NCI-H2029 (cell line): ENCODE measurements around the gene SHISAL2A.
"Not testable (repeated sequence)": the region's sequence is repeated elsewhere in the genome, so short reads cannot be mapped to it uniquely, and the experiment has no call there.

Experiments
- DNase-seq: peaks from one replicate; lab custom pipeline; 2025; lab: John Stamatoyannopoulos, UW

Gene SHISAL2A

DNA sequence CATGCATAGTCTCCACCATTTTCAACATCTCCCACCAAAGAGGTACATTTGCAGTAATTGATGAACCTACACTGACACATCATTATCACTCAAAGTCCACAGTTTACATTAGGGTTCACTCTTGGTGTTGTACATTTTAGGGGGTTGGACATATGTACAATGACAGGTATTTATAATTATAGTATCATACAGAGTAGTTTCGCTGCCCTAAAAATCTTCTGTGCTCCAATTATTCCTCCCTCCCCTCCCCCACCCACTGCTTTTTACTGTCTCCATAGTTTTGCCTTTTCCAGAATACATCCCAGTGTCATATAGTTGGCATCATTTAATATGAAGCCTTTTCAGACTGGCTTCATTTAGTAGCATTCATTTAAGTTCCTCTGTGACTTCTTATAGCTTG, 51.6 kb downstream of the SHISAL2A start:
- DNase-seq = no peak

DNA sequence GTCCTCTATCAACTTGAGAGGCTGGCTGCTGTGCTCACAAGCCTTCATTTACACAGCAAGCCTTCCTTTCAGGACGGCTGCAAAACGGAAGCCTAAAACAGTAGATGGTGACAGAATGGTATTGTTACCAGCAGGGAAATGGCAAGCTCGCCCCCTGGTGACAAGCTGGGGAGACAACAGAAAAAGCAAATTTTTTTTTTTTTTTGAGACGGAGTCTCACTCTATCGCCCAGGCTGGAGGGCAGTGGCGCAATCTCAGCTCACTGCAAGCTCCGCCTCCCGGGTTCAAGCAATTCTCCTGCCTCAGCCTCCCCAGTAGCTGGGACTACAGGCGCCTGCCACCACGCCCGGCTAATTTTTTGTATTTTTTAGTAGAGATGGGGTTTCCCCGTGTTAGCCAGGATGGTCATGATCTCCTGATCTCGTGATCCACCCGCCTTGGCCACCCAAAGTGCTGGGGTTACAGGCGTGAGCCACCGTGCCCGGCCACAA, 53.3 kb downstream of the SHISAL2A start:
- peak; percentile 63 for DNase-seq

DNA sequence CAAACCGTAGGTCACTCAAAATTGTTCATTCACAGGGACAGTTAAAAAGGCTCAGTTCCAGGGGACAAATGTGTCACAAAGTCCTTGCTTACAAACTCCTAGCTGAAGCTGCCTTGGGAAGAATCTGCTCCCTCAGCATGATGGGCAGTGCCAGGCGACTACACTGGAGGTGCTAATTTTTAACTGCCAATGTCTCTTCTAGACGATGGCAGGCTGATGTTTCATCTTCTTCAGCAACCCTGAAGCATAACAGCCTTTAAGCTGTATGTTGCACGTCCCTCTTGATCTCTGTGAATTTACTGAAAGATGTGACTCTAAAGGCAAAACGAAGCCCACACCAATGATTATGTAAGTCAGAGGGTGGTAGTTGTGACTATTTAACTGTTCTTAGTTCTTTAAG, 53.9 kb downstream of the SHISAL2A start:
- DNase-seq = no peak

DNA sequence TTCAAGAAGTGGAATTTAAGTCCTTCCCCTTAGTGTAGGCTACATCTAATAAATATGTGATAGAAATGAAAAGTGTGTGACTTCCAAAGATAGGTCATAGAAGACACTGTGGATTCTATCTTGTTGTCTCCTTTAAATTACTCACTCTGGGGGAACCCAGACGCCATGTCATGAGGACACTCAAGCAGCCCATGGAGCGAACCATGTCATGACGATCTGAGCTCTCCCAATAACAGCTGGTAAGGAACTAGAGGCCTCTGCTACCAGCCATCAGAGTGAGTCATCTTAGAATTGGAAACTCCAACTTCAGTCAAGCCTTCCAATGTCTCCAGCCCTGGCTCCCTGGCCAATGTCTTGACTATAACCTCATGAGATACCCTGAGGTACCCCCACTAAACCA, 58.9 kb downstream of the SHISAL2A start:
- no peak for DNase-seq

DNA sequence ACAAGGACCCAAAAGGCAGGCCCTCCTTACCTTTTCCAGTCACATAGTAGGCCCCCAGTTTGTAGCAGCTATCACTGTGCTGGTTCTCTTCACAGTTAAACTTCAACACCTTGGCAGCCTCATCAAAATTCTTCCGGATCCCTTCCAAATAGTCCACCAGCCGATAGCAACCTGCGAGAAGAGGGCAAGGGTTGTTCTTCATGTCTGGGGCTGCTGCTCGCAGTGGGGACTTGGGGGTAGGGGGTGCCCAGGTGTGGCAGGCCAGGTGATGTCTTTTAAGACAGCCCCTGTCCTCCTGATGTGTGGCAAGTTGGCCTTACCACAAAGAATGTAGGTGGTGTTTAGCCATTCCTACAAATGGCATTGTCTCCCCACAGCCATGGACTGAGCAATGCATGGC, 59.7 kb downstream of the SHISAL2A start:
- DNase-seq = no peak

DNA sequence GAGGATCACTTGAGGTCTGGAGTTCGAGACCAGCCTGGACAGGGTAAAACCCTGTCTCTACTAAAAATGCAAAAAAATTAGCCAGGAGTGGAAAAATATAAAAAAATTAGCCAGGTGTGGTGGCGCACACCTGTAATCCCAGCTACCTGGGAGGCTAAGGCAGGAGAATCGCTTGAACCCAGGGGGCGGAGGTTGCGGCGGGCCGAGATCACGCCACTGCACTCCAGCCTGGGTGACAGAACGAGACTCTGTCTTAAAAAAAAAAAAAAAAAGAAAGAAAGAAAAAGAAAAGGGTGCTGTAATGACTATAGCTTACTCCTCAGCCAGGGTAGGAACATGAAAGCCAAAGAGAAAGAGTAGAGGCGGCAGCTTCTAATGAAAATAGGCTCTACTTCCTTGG, 60.4 kb downstream of the SHISAL2A start:
- not testable (repeated sequence) for DNase-seq

DNA sequence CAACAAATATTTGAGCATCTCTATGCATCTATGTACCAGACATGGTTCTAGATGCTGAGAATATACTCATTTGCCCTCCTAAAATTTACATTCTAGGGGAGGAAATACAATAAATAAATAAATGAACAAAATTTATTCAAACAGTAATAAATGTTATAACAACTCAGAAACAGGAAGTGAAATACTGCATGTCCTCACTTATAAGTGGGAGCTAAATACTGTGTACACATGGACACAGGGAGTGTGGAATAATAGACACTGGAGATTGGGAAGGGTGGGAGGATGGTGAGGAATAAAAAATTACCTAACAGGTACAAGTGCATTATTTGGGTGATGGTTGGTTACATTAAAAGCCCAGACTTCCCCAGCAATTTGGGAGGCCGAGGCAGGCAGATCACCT, 60.9 kb downstream of the SHISAL2A start:
- DNase-seq = no peak

DNA sequence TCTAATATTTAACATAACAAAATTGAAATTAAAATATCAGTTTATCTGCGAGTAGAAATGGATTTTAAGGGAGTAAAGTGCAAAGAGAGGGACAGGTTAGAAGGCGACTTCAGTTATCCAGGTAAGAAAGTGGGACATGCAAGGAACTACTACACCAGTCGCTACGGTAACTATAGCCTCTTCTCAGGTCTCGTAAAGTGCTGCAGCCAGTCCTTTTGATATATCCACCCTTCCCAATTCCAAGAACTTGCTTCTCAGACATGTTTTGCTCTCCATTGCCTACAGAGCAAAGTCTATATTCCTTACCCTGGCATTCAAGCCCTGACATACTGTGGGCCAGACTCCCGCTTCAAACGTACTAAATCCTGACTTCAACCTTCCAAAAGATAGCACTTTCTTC, 62.7 kb downstream of the SHISAL2A start:
- no peak for DNase-seq

DNA sequence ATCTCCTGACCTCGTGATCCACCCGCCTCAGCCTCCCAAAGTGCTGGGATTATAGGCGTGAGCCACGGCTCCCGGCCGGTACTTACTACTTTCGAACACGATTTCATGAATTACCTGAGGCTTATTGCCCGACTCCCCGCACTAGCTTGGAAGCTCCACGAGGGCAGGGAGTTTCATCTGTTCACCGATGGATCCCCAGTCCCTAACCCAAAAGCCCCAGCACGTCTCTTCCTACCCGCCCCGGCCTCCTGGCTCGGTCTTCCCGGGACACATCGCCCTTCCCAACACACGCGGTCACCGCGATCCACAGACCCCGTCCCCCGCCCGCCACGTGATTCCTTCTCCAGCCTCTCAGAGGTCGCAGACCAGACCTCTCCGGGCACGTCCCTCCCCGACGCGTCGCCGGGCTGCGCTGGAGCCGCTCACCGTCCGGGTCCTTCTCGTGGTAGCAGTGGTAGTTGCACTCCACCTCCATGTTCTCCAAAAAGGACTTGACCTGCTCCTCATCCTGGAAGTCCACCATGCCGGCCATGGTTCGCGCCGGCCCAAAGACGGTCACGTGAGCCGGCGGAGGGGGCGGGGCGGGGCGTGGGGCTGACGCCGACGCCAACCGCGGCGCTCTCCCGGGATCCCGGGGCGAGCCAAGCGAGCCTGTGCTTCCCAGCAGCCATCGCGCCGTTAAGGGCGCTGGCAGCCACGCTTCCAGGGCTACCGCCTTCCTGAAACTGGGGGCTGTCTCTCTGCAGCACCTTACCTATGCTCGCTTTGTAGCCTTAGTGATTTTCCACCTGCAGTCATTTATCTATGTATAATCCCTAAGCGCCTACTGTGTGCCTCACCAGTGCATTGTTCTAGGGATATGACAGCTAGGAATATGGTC, 65.1 kb downstream of the SHISAL2A start, which contains the start of gene COA7:
TSS of gene COA7 (minus strand) at position 553 of the 880 bp plus-strand sequence. CDS start at position 532, 21 bp downstream.
- peak; percentile 97 for DNase-seq

DNA sequence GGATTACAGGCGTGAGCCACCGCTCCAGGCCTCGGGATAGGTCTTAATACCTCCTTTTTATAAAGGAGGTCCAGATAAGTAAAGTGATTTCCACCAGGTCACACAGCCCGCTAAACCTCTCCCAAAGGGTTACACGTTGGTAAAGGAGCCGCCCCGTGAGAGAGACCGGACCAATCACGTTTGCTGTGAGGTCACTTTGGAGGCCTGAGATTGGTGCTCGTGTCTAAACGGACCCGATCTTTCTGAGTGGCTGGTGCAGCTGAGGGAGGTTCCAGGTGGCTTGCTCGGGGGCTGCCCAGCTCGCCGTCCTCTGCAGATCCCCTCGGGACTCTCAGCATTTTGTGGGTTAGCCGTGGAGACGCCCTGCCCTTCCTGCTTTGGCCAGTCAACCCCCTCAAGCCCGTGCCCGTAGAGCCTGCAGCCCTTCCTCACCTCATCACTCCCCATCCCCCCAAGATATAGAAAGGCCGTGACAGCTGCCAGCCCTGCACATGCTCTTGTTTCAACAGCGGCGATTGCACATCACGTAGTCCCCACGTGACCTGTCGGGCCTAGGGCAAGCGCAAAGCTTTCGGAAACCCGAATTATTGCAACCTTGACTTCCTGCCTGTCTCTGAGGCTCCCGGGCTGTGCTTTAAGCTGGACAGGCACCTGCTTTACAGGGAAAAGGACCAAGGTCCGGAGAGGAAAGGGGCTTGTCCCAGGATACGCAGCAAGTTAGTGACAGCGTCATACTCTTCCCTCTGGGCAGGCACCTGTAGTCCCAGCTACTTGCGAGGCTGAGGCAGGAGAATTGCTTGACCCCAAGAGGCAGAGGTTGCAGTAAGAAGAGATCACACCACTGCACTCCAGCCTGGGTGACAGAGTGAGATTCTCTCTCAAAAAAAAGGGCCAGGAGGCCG, 70.2 kb downstream of the SHISAL2A start:
- peak; percentile 99 for DNase-seq

DNA sequence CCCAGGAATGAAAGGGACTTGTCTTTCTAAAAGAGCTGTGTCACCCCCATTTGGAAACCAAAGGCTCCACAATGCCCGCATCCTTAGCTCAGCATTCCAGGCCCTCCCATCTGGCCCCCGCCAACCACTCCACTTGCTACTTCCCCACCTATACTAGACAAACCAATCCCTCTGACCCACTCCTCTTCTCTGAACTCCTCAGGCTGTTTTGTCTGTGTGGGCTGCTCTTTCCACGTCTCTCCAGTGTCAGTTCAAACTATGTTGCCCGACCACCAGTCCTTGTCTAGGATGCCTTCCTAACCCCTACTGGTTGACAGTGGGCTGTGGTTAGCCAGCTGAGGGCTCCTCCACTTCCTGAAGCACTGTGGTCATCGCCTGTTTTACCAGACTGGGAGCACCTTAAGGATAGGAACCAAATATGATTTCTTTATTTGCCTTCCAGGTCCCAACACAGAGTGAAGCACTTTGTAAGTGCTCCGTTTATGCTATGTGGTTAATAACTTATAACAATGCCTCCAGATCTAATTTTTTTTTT, 73.2 kb downstream of the SHISAL2A start:
- no peak for DNase-seq
